Urinary bladder (tissue), 4 donors: ENCODE data around the gene UBE2Z. TPM values are rescaled to one million over a fixed set of nuclear protein-coding genes. Genes with fewer than 3 reads are reported as not detected.

Experiments used
- DNase-seq: peaks from one replicate; pipeline ENCODE4 v3.0.0-alpha.2; 2015; ENCODE audit errors: extremely low spot score
- H3K27ac ChIP-seq: one replicate; pipeline ENCODE4 v1.5.1; 2013; ENCODE audit warnings: low read depth, mild to moderate bottlenecking, moderate library complexity
- H3K36me3 ChIP-seq: one replicate; pipeline ENCODE4 v1.6.1; 2013; ENCODE audit warnings: mild to moderate bottlenecking, moderate library complexity; ENCODE audit not compliant: insufficient read depth
- H3K4me1 ChIP-seq: one replicate; pipeline ENCODE4 v1.6.1; 2013; ENCODE audit warnings: mild to moderate bottlenecking, moderate library complexity; ENCODE audit not compliant: insufficient read depth
- H3K4me3 ChIP-seq: one replicate; pipeline ENCODE4 v1.5.1; 2013; ENCODE audit warnings: low read depth, low read length
- WGBS: extraction: QIAGEN DNeasy Blood & Tissue Kit; methylation state at CpG from one replicate; pipeline ENCODE4 v1.1.7; 2013; 5-methylcytosine and 5-hydroxymethylcytosine counted together
- polyA plus RNA-seq: library from polyadenylated mRNA; stranded (reverse); fragments of 200-250 nt; gene quantifications from one replicate; pipeline ENCODE4 v1.2.3, GENCODE V29; 2013
- total RNA-seq: library from RNA; depleted of rRNA; stranded (reverse); fragments of >200 nt; gene quantifications from one replicate; pipeline ENCODE4 v1.2.3, GENCODE V29; 2014
- donor health status: healthy with polysubstance abuse.
- donor health status: healthy.

UBE2Z gene
- total and polyA plus RNA-seq, 2 donors, result 42.0 to 56.3 TPM

GRCh38 chr17:48883171-48883570 is 25.0 kb upstream of the UBE2Z start:
- H3K27ac ChIP-seq, result no peak overlapping the region
- H3K4me1 ChIP-seq, result no peaks in the 10 kb centered on the region
- 57% methylated on average over 10 of the region's 10 CpGs for WGBS
- H3K4me3 ChIP-seq, result no peak overlapping the region
- DNase-seq, result no peak
- no peaks in the 10 kb centered on the region for H3K36me3 ChIP-seq

GRCh38 chr17:48890086-48890485 is 18.1 kb upstream of the UBE2Z start:
- Histone ChIP-seq H3K4me1 (no peaks in the 10 kb centered on the region), H3K27ac (no peak overlapping the region), H3K36me3 (no peaks in the 10 kb centered on the region), H3K4me3 (no peak overlapping the region)
- DNase-seq, result no peak
- 95% methylated on average over 2 of the region's 2 CpGs for WGBS

- Histone ChIP-seq H3K4me1 (no peaks in the 10 kb centered on the region), H3K4me3 (peak overlapping the region; percentile 48), H3K36me3 (no peaks in the 10 kb centered on the region), H3K27ac (no peak overlapping the region)
- no peak for DNase-seq
- WGBS, result 2% methylated on average over 24 of the region's 24 CpGs
These were observed 15.1 kb upstream of the UBE2Z start for GRCh38 chr17:48892940-48893645.

- no peak for DNase-seq
- Histone ChIP-seq H3K4me3 (peak overlapping the region; percentile 48), H3K36me3 (no peaks in the 10 kb centered on the region), H3K4me1 (no peaks in the 10 kb centered on the region), H3K27ac (no peak overlapping the region)
- 64% methylated on average over 5 of the region's 5 CpGs for WGBS
These were observed 14.3 kb upstream of the UBE2Z start for GRCh38 chr17:48893646-48894508.

GRCh38 chr17:48894886-48895285 is 13.3 kb upstream of the UBE2Z start:
- 87% methylated on average over 3 of the region's 3 CpGs for WGBS
- Histone ChIP-seq H3K4me3 (no peak overlapping the region), H3K4me1 (no peaks in the 10 kb centered on the region), H3K36me3 (no peaks in the 10 kb centered on the region), H3K27ac (no peak overlapping the region)
- DNase-seq, result no peak

GRCh38 chr17:48901241-48901640 is 7.0 kb upstream of the UBE2Z start:
- Histone ChIP-seq H3K27ac (no peak overlapping the region), H3K4me3 (no peak overlapping the region), H3K36me3 (no peaks in the 10 kb centered on the region), H3K4me1 (no peaks in the 10 kb centered on the region)
- WGBS, result 63% methylated on average over 1 of the region's 1 CpG
- DNase-seq, result no peak

GRCh38 chr17:48903401-48903800 is 4.8 kb upstream of the UBE2Z start:
- no peaks in the 10 kb centered on the region for H3K36me3 ChIP-seq
- 94% methylated on average over 1 of the region's 1 CpG for WGBS
- H3K4me3 ChIP-seq, result no peak overlapping the region
- no peak for DNase-seq
- H3K27ac ChIP-seq, result no peak overlapping the region
- no peaks in the 10 kb centered on the region for H3K4me1 ChIP-seq

- no peak overlapping the region for H3K27ac ChIP-seq
- no peak for DNase-seq
- H3K36me3 ChIP-seq, result no peaks in the 10 kb centered on the region
- no peak overlapping the region for H3K4me3 ChIP-seq
- H3K4me1 ChIP-seq, result no peaks in the 10 kb centered on the region
- WGBS, result 86% methylated on average over 7 of the region's 7 CpGs
These were observed 3.8 kb upstream of the UBE2Z start for GRCh38 chr17:48904428-48904827.

- no peaks in the 10 kb centered on the region for H3K4me1 ChIP-seq
- no peak overlapping the region for H3K27ac ChIP-seq
- no peak overlapping the region for H3K4me3 ChIP-seq
- no peaks in the 10 kb centered on the region for H3K36me3 ChIP-seq
- WGBS, result 68% methylated on average over 9 of the region's 9 CpGs
- no peak for DNase-seq
These were observed 2.2 kb upstream of the UBE2Z start for GRCh38 chr17:48905987-48906515.

- Histone ChIP-seq H3K27ac (peak overlapping the region; percentile 53), H3K36me3 (no peaks in the 10 kb centered on the region), H3K4me1 (peaks cover 3% of the 10 kb centered on the region), H3K4me3 (peak overlapping the region; percentile 100)
- peak; percentile 45 for DNase-seq
- 27% methylated on average over 2 of the region's 2 CpGs for WGBS
These were observed 527 bp upstream of the UBE2Z start for GRCh38 chr17:48907713-48908046.

- peak; percentile 67 for DNase-seq
- H3K27ac ChIP-seq, result peak overlapping the region; percentile 95
- peak overlapping the region; percentile 100 for H3K4me3 ChIP-seq
- peaks cover 3% of the 10 kb centered on the region for H3K4me1 ChIP-seq
- peaks cover 3% of the 10 kb centered on the region for H3K36me3 ChIP-seq
- 1% methylated on average over 36 of the region's 36 CpGs for WGBS
These were observed 717 bp downstream of the UBE2Z start for GRCh38 chr17:48908853-48909394.

- WGBS, result 54% methylated on average over 4 of the region's 4 CpGs
- no peak for DNase-seq
- peaks cover 3% of the 10 kb centered on the region for H3K36me3 ChIP-seq
- H3K4me1 ChIP-seq, result peaks cover 3% of the 10 kb centered on the region
- H3K4me3 ChIP-seq, result no peak overlapping the region
- no peak overlapping the region for H3K27ac ChIP-seq
These were observed 1.6 kb downstream of the UBE2Z start for GRCh38 chr17:48909783-48910182.

- WGBS, result 62% methylated on average over 2 of the region's 2 CpGs
These were observed 2.2 kb downstream of the UBE2Z start for GRCh38 chr17:48910370-48910769.

GRCh38 chr17:48912476-48912875 is 4.3 kb downstream of the UBE2Z start:
- no peak for DNase-seq
- H3K36me3 ChIP-seq, result peaks cover 3% of the 10 kb centered on the region

More at GRCh38 chr17:48910370-48910769, 2.2 kb downstream of the UBE2Z start:
- H3K4me1 ChIP-seq, result peaks cover 3% of the 10 kb centered on the region
- no peak overlapping the region for H3K27ac ChIP-seq
- DNase-seq, result no peak
- no peak overlapping the region for H3K4me3 ChIP-seq
- H3K36me3 ChIP-seq, result peaks cover 3% of the 10 kb centered on the region

More at GRCh38 chr17:48912476-48912875, 4.3 kb downstream of the UBE2Z start:
- no peak overlapping the region for H3K27ac ChIP-seq
- H3K4me1 ChIP-seq, result peaks cover 3% of the 10 kb centered on the region
- no peak overlapping the region for H3K4me3 ChIP-seq
- WGBS, result 88% methylated on average over 2 of the region's 2 CpGs
